BLaER1 treated with 17β-estradiol and CSF1 and Interleukin-3, amounts not matched to agents 10 nM and 100 nM (cell line): Measurements from ENCODE around the gene ARSG.

ENCODE experiments used
- H3K27ac ChIP-seq, 11 experiments: shearing (Covaris generic); formaldehyde crosslinking; 2 replicates each; pipeline ENCODE4 v1.8.1; 2022
- H3K27me3 ChIP-seq, 11 experiments: shearing (Covaris generic); formaldehyde crosslinking; 2 replicates each; pipeline ENCODE4 v1.8.1; 2022
- H3K36me3 ChIP-seq, 11 experiments: shearing (Covaris generic); formaldehyde crosslinking; 2 replicates each; pipeline ENCODE4 v1.8.1; 2022
- H3K4me1 ChIP-seq, 10 experiments: shearing (Covaris generic); formaldehyde crosslinking; 2 replicates each; pipeline ENCODE4 v1.8.1; 2022
- H3K4me2 ChIP-seq, 11 experiments: shearing (Covaris generic); formaldehyde crosslinking; 2 replicates each; pipeline ENCODE4 v1.8.1; 2022
- H3K4me3 ChIP-seq, 10 experiments: shearing (Covaris generic); formaldehyde crosslinking; 2 replicates each; pipeline ENCODE4 v1.8.1; 2022
- H3K9ac ChIP-seq, 11 experiments: shearing (Covaris generic); formaldehyde crosslinking; 2 replicates each; pipeline ENCODE4 v1.8.1; 2022
- H3K9me3 ChIP-seq, 11 experiments: shearing (Covaris generic); formaldehyde crosslinking; replicated peaks in 1 of 11; 2 replicates each; pipeline ENCODE4 v1.8.1; 2022
- H4K20me1 ChIP-seq, 11 experiments: shearing (Covaris generic); formaldehyde crosslinking; 2 replicates each; pipeline ENCODE4 v1.8.1; 2022
- Cebpa-rat ChIP-seq, 11 experiments: shearing (Covaris generic); IDR thresholded peaks; 2 replicates each; pipeline ENCODE4 v1.8.1; 2022

ARSG gene

DNA sequence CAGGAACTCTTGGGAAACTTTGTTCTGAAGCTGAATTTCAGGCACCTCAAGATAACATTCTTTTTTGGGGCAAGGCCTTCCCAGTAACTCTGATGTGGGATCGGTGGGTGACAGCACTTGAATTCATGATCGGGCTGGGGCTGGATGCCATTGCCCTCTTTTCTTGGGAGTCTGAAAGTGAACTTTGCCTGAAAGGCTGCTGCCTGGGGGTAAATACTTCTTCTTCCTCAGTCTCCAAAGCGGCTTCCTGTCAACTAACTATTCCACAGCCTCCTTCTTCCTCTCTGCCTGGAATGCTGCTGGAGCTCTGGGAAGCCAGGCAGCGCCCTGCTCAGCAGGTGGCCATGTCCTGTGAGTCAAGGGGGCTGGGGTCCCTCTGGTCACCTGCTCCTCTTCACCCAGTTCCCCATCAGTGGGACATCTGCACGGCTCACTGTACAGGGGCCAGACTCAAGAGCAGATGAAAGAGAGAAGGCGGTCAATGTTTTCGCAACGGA, 86.5 kb downstream of the ARSG start:
- Histone ChIP-seq H3K4me2 (peak overlapping the region in 9 of 11 experiments; percentile 18 to 68 (median 34); a peak in 13 of 22 replicates), H3K27me3 (no peaks in the 10 kb centered on the region), H3K36me3 (no peaks in the 10 kb centered on the region), H4K20me1 (no peaks in the 10 kb centered on the region; a peak in 1 of 22 replicates), H3K4me3 (no peak overlapping the region), H3K9me3 (no peaks in the 10 kb centered on the region; a peak in 1 of 22 replicates), H3K9ac (peak overlapping the region in 1 of 11 experiments; percentile 19; a peak in 1 of 22 replicates), H3K4me1 (peaks cover 0 to 33% (median 26%) of the 10 kb centered on the region in 10 experiments; a peak in 18 of 20 replicates), H3K27ac (0 out of 22 replicates have a peak overlapping the region, but pooled peaks of 2 of the 11 experiments have one; percentile 18 to 25)
- TF ChIP-seq Cebpa-rat (IDR thresholded peaks at IDR 0.05) = no peak

DNA sequence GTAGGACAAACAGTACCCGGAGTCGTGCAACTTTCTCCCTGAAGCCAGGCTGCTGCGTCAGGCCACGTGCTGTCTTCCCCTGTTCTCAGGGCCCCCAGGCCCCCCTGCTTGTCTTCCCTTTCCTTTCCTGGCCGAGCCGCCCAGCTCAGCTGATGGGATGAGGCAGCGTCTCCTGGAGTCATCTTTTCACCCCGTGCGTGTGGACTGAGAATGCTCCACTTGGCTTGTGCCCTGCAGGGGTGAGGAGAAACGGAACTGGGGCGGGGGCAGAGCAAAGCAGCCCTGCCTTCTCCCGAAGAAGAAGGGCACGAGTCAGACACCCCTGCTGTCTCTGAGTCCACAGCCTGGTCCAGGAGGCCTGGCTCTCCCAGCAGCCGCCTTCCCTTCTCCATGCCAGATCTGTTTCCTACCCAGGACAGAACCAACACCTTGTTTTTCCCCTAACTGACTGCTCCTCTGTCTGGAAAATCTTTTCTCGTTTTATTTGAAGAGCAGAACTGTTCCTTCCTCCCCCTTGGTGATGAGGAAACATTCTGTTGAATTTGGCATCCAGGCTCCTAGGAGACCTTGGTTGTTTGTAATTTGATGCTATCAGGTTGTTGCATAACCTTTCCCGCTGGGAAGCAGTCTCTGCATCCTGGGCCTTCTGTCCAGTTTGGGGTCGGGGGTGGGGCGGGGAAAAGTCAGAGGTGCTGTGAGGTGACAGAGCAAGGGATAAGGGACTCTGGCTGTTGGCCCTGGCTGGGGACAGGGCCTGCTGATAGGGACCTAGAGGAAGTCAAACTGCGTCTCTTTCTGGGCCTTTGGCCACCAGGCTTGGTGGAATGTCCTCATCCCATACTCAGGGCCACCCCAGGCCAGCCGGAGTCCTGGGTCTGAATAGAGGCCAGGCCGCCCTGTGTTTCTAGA, 87.2 kb downstream of the ARSG start:
- H3K9ac ChIP-seq = peak overlapping the region in 1 of 11 experiments; percentile 19; a peak in 1 of 22 replicates
- no peaks in the 10 kb centered on the region for H3K27me3 ChIP-seq
- H3K9me3 ChIP-seq = no peaks in the 10 kb centered on the region
- no peak overlapping the region for H3K4me3 ChIP-seq
- H3K36me3 ChIP-seq = no peaks in the 10 kb centered on the region
- H3K27ac ChIP-seq = peak overlapping the region in 3 of 11 experiments; percentile 18 to 38 (median 25); a peak in 1 of 22 replicates
- TF ChIP-seq Cebpa-rat (IDR thresholded peaks at IDR 0.05) = no peak
- peak overlapping the region in 9 of 11 experiments; percentile 20 to 68 (median 34); a peak in 13 of 22 replicates for H3K4me2 ChIP-seq
- no peaks in the 10 kb centered on the region; a peak in 1 of 22 replicates for H4K20me1 ChIP-seq
- H3K4me1 ChIP-seq = peaks cover 5 to 40% (median 33%) of the 10 kb centered on the region in 10 experiments

GRCh38 chr17:68379177-68379510, 87.8 kb downstream of the ARSG start:
- H3K4me1 ChIP-seq = peaks cover 11 to 46% (median 39%) of the 10 kb centered on the region in 10 experiments
- no peaks in the 10 kb centered on the region; a peak in 1 of 22 replicates for H4K20me1 ChIP-seq
- no peaks in the 10 kb centered on the region for H3K27me3 ChIP-seq
- no peak overlapping the region for H3K4me3 ChIP-seq
- H3K4me2 ChIP-seq = 0 out of 22 replicates have a peak overlapping the region, but pooled peaks of 1 of the 11 experiments have one; percentile 68
- no peak overlapping the region for H3K27ac ChIP-seq
- no peak overlapping the region for H3K9ac ChIP-seq
- no peak for TF ChIP-seq Cebpa-rat (IDR thresholded peaks at IDR 0.05)
- no peaks in the 10 kb centered on the region for H3K9me3 ChIP-seq
- H3K36me3 ChIP-seq = no peaks in the 10 kb centered on the region

DNA sequence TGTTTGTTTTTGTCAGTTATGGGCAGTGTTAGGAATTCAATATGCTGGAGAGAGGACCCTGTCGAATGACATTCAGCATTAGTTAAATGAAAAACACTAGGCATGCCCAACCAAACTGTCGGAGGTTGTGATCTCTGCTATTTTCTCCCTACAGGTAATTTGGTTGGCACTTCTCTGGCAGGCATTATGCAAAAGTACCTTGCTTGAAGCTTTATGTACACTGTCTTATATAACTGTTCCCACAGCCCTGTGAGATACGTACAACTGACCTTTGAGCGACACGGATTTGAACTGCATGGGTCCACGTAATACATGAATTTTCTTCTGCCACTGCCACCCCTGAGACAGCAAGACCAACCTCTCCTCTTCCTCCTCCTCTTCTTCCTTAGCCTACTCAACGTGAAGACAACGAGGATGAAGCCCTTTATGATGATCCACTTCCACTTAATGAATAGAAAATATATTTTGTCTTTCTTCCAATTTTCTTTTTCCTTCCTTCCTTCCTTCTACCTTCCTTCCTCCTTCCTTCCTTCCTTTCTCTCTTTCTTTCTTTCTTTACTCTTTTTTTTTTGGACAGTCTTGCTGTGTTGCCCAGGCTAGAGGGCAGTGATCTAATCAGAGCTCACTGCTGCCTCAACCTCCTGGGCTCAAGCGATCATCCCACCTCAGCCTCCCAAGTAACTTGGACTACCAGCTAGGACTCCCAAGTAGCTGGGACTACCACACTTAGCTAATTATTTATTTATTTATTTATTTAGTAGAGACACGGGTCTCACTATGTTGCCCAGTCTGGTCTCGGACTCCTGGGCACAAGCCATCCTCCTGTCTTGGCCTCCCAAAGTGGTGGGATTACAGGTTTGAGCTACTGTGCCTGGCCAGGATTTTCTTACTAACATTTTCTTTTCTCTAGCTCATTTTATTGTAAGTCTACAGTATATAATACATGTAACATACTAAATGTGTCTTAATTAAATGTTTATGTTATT, 88.7 kb downstream of the ARSG start:
- Histone ChIP-seq H3K4me2 (peak overlapping the region in 6 of 11 experiments; percentile 8 to 51 (median 44); a peak in 7 of 22 replicates), H3K27ac (peak overlapping the region in 2 of 11 experiments; percentile 53 to 56; a peak in 3 of 22 replicates), H3K9ac (no peak overlapping the region)

DNA sequence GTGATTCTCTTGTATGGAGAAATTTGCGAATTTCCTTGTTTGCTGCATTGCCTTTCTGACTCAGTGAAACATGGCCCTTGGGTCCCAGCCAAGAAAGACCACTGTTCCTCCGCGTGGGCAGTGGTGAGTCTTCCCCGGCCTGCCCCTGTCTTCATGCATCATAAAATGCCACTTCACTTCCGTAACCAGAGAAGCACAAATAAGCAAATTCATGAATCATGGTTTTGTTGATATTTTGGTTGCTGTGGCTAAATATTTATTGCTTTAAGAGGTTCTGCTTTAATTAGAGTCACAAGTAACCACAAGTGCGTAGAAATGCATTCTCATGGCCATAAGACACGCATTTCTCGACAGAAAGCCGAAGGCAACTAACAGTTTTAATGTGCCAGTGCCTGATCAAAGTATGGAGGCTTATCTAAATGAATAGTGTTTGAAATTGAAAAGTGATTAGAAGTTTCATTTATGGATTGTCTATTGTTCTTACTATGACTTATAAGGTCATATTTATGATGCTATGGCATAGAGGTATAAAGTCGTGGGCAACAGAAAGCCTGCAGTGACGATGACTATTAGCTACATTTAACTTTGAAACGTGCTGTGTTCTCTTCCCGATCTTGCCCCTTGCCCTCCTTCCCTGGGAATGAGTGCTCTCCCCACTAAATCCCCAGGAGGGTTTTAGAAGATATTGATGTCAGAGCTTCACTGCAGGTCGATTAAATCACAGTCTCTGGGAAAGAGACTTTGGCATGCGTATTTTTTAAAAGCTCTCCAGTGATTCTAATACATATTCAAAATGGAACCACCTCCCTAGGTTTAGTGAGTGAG, 90.0 kb downstream of the ARSG start:
- H4K20me1 ChIP-seq = no peaks in the 10 kb centered on the region; a peak in 1 of 22 replicates
- H3K27me3 ChIP-seq = no peaks in the 10 kb centered on the region
- no peak for TF ChIP-seq Cebpa-rat (IDR thresholded peaks at IDR 0.05)
- no peaks in the 10 kb centered on the region for H3K9me3 ChIP-seq
- H3K9ac ChIP-seq = no peak overlapping the region
- H3K4me2 ChIP-seq = peak overlapping the region in 9 of 11 experiments; percentile 10 to 51 (median 42); a peak in 14 of 22 replicates
- H3K4me3 ChIP-seq = no peak overlapping the region
- H3K36me3 ChIP-seq = no peaks in the 10 kb centered on the region
- peak overlapping the region in 3 of 11 experiments; percentile 7 to 56 (median 53); a peak in 3 of 22 replicates for H3K27ac ChIP-seq
- peaks cover 20 to 57% (median 46%) of the 10 kb centered on the region in 10 experiments for H3K4me1 ChIP-seq

More for the DNA sequence above, 88.7 kb downstream of the ARSG start:
- Histone ChIP-seq H4K20me1 (no peaks in the 10 kb centered on the region; a peak in 1 of 22 replicates), H3K36me3 (no peaks in the 10 kb centered on the region), H3K27me3 (no peaks in the 10 kb centered on the region), H3K4me3 (no peak overlapping the region), H3K4me1 (peaks cover 19 to 54% (median 46%) of the 10 kb centered on the region in 10 experiments), H3K9me3 (no peaks in the 10 kb centered on the region)
- no peak for TF ChIP-seq Cebpa-rat (IDR thresholded peaks at IDR 0.05)

GRCh38 chr17:68382582-68383085, 91.3 kb downstream of the ARSG start:
- no peaks in the 10 kb centered on the region; a peak in 1 of 22 replicates for H4K20me1 ChIP-seq
- H3K9ac ChIP-seq = no peak overlapping the region
- H3K27me3 ChIP-seq = no peaks in the 10 kb centered on the region
- no peaks in the 10 kb centered on the region for H3K9me3 ChIP-seq
- H3K4me3 ChIP-seq = no peak overlapping the region
- no peak for TF ChIP-seq Cebpa-rat (IDR thresholded peaks at IDR 0.05)
- no peaks in the 10 kb centered on the region for H3K36me3 ChIP-seq
- peaks cover 25 to 63% (median 48%) of the 10 kb centered on the region in 10 experiments for H3K4me1 ChIP-seq
- peak overlapping the region in 9 of 11 experiments; percentile 63 to 84 (median 70); a peak in 16 of 22 replicates for H3K4me2 ChIP-seq
- H3K27ac ChIP-seq = peak overlapping the region in 6 of 11 experiments; percentile 59 to 80 (median 77); a peak in 6 of 22 replicates

- Histone ChIP-seq H3K4me2 (peak overlapping the region; percentile 54 to 84 (median 68)), H3K9me3 (no peaks in the 10 kb centered on the region), H3K27ac (peak overlapping the region in 9 of 11 experiments; percentile 2 to 80 (median 68); a peak in 17 of 22 replicates), H3K9ac (peak overlapping the region in 6 of 11 experiments; percentile 22 to 65 (median 53); a peak in 8 of 22 replicates), H3K4me3 (no peak overlapping the region), H4K20me1 (no peaks in the 10 kb centered on the region; a peak in 1 of 22 replicates), H3K27me3 (no peaks in the 10 kb centered on the region), H3K36me3 (no peaks in the 10 kb centered on the region), H3K4me1 (peaks cover 29 to 63% (median 49%) of the 10 kb centered on the region in 10 experiments)
- TF ChIP-seq Cebpa-rat (IDR thresholded peaks at IDR 0.05) = no peak
These were observed 91.8 kb downstream of the ARSG start for GRCh38 chr17:68383120-68383442.
